Measurements from ENCODE around the gene PTPN18.

Gene PTPN18

DNA sequence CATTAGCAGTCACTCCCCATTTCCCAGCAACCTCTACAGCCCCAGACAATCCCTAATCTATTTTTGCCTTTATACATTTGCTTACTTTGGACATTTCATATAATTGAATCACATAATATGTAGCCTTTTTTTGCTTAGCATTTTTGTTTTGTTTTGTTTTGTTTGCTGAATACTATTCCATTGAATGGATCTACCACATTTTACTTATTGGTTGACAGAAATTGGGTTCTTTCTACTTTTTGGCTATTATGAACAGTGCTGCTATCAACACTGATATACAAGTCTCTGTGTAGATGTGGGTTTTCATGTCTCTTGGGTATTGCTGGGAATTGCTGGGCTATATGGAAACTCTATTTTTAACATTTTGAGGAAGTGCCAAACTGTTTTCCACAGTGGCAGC, 7.6 kb downstream of the PTPN18 start:
- no peak for DNase-seq (ENCODE audit: low read depth in 2 of 2, low spot score in 1 of 2)

DNA sequence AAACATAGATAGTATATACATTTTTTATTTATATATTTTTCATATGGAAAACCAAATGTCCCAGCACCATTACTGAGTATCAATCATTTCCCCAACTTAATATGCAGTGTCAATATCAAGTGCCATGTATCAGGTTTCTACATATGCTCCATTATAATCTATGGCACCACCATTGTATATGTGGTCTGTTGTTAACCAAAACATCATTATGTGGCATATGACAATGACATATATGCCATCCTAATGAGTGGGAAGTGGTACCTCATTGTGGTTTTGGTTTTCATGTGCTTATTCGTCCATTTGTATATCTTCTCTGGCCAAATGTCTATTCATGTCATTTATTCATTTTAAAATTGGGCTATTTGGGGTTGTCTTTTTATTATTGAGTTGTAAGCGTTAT, 9.2 kb downstream of the PTPN18 start:
- DNase-seq (ENCODE audit: low read depth in 2 of 2, low spot score in 1 of 2), result no peak

DNA sequence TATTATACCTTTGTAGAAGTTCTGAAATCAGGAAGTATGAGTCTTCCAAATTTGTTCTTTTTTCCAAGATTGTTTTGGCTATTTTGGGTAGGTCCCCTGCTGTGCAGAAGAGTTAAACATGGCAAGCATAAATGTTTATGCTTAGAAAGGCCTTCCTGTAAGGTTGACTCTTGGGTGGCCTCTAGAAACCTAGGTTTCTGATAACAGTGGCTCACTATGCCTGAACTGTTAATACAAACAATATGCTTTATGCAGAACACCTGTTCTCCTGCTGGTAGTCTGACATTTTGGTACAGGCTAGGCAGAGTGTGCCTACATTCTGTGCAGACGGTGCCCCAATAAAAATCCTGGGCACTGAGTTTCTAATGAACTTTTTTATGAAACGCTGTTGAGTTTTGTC, 10.1 kb downstream of the PTPN18 start:
- DNase-seq (ENCODE audit: low read depth in 2 of 2, low spot score in 1 of 2), result no peak

DNA sequence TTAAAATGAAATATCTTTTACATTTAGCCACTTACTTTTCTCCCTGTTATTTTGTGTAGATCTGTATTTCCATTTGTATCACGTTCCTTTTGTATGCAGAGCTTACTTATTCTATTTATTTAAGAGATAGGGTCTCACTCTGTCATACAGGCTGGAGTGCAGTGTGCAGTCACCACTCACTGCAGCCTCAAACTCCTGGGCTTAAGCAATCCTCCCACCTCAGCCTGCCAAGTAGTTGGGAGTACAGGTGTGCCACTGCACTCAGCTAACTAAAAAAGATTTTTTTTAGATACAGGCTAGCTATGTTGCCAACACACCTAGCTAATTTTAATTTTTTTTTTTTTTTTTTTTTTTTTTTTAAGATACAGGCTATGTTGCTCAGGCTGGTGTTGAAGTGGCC, 10.9 kb downstream of the PTPN18 start:
- no peak for DNase-seq (ENCODE audit: low read depth in 2 of 2, low spot score in 1 of 2)

DNA sequence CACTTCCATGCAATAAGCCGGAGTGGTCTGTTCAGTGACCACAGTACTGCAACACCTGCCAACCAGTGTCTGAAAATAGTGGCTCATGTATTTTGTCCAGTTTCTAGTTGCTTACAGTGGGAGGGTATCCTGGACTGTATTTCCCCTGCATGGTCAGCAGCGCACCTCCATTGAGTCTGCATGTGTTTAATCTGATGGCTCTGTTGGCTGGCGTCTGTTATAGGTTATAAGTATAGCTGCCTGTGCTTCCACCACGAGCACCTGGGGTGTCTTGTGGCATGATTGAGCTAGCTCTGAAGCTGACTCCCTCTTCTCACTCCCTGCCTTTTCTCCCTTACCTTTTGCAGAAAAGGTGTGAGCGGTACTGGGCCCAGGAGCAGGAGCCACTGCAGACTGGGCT, 12.9 kb downstream of the PTPN18 start:
- no peak for DNase-seq (ENCODE audit: low read depth in 2 of 2, low spot score in 1 of 2)

DNA sequence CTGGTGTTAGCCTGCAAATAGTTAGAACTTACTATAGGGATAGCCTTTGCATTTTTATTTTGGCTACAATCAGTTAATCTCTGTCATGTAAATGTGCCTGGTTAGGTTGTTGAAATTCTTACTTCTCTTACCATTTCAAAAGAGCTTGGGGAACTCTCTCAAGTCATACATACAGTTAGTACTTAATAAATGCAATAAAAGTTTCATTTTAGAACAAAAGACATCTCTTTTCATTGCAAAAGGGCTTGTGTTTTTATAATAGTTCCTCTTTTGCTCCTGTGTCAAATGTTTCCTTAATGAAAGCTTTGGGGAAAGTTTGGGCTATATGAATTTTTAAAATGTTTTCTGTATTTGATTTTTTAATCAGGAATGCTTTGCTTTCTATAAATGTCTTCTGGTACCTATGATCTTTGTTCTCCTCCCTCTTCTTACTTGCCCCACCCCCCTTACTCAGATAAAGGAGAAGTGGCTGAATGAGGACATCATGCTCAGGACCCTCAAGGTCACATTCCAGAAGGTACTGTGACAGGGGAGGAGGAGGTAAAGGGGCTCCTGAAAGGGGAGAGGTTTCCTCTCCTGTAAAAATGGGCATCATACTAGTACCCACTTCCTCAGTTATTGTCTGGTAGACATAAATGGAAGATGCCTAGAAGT, 13.6 kb downstream of the PTPN18 start:
- DNase-seq (ENCODE audit: low read depth in 2 of 2, low spot score in 1 of 2), result no peak

DNA sequence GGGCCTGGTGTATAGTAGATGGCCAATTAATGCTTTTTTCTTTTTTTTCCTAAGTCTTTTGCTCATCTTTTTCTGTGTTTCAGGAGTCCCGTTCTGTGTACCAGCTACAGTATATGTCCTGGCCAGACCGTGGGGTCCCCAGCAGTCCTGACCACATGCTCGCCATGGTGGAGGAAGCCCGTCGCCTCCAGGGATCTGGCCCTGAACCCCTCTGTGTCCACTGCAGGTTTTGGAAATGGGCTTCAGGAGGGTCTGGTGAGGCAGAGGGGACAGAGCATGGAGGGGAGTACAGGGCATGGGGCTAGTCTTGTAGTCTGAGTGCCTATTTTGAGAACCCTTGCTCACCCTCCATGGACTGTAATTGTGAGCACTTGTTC, 14.1 kb downstream of the PTPN18 start:
- DNase-seq (ENCODE audit: low read depth in 2 of 2, low spot score in 1 of 2), result no peak

DNA sequence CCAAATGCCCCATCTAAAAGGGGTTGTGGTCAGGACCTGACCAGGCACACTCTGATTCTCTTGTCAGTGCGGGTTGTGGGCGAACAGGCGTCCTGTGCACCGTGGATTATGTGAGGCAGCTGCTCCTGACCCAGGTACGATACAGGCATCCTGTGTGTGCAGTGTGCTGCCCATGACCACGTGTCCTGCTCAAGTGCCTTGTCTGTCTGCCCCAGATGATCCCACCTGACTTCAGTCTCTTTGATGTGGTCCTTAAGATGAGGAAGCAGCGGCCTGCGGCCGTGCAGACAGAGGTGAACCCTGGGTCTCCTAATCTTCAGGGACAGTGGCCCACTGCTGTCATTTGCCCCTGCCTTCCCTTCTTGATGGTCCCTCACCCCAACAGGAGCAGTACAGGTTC, 14.6 kb downstream of the PTPN18 start:
- no peak for DNase-seq (ENCODE audit: low read depth in 2 of 2, low spot score in 1 of 2)

DNA sequence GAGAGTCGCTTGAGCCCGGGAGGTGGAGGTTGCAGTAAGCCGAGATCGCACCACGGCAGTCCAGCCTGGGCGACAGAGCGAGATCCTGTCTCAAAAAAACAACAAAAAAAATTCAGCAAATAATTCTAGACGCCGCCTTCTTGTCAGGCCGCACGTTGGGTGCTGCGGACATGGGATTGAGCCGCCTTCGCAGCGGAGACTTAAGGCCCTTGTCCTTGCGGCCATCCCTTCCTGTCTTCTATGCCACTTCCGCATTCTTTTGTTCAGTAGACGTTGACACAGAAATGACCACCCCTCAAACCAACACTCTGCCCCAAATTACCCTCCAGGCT, 15.8 kb downstream of the PTPN18 start:
- DNase-seq (ENCODE audit: low read depth in 2 of 2, low spot score in 1 of 2), result no peak

DNA sequence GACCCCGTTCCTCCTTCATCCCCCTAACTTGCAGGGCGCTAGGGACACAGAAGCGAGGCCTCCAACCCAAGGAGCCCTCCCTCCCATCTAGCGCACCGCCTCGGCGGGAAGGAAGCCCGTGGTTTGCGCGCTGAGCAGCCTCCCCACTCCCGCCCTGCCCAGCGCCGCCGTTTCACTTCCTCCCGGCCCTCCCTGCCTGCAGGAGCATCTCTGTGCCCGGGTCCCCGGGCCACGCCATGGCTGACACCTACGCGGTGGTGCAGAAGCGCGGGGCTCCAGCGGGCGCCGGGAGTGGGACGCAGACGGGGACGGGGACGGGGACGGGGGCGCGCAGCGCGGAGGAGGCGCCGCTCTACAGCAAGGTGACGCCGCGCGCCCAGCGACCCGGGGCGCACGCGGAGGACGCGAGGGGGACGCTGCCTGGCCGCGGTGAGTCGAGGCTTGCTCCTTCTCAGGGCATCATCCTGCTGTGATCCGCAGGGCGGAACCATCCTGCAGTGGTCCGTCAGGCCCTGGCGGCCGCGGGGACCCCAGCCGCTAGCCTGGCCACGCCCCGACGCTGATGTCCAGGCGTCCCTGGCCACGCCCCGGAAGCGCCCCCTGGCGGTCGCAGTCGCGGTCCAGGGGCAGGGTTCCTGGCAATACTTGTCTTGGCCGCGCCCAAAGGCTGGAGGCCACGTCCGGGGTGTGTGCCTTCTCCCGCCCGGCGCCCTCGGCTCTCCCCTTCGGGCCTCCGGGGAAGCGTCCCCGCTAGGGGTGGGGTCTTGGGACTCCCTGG, 16.4 kb downstream of the PTPN18 start:
- DNase-seq (ENCODE audit: low read depth in 2 of 2, low spot score in 1 of 2), result peak; percentile 22 to 38

DNA sequence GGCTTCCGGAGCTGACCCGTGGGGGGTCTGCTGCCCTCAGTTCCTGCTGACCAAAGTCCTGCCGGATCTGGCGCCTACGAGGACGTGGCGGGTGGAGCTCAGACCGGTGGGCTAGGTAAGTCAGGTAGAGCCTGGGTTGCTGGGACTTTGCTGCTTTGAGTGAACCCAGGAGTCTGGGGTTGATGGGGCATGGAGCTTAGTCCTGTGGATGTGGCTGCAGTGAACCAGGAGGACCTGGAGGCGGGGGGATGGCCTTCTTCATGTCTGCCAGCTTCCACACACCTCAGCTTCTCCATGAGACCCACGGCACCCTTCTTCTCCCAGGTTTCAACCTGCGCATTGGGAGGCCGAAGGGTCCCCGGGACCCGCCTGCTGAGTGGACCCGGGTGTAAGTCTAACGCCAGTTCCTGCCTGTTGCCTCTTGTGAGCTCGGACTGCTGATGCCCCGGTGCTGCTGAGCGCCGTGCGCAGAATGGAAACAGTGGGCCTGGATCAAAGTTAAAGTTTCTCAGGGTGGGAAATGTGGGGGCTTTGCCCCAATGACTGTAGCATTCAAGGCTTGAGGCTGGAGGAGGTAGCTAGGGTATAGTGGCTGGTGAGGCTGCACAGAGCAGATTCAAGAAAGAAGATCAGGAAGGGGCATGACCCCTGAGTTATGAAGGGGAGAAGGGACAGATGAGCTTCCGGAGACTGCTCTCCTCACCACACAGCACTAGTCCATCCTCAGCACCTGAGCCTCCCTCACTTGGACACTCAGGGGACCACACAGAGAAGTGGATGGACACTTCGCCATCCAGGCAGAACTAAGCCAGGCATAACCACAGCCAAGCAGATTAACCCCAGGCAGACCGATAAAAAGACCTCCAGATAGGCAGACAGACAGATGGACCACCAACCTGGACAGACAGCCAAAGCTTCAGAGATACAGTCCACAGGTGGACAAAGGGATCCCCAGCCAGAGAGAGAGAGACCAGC, 17.3 kb downstream of the PTPN18 start:
- no peak for DNase-seq (ENCODE audit: low read depth in 2 of 2, low spot score in 1 of 2)

DNA sequence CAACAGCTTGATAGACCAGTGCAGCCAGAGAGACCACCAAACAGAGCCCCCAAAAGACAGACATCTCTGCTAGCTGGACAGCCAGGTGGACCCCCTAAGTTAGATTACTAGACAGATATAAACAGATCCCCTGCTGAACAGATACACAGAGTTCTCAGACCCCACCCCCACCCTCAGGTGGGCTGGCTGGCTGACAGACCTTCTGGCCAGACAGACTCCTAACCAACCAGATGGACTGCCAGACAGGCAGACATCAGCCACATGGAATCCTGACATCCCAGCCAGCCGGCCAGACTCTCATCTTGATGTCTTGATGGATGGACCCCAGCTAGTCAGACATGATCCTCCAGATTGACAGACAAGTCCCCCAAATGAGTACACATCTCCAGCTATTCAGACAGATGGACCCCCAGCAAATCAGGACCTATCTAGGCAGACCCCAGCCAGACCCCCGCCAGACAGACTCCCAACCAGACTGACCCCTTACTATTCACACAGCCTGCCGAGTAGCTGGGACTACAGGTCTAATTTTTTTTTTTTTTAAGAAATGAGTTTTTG, 18.0 kb downstream of the PTPN18 start:
- no peak for DNase-seq (ENCODE audit: low read depth in 2 of 2, low spot score in 1 of 2)

DNA sequence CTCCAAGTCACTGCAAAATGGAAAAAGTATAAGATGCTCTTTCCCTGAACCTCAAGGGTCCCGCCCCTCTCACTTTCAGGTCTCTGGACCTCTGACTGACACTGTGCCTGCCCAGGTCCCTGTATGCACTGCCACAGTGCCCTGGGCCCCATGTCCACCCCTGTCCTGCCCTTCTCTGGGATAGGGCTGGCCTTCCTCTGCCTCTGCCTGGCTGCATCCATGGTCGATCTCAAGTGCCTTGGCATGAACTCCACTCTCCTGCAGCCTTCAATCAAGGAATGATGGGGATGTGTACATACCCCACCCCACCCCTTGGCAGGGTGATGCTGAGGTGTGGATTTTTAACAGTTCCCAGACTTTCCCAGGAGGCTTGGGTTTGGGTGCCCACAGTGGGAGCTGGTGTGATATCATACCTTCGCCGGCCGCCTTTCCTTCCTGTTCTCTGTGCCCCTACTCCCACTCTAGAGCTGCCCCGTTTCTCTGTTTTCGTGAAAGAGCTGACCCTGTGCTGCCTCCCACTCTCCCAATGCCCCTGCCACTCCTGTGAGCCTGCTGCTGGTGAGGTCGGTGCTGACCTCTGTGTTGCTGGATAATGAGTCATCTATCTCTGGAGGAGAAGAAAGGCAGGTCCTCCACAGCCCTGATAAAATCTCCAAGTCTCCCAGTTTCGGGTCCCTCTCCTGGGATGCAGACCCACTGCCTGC, 18.9 kb downstream of the PTPN18 start:
- no peak for DNase-seq (ENCODE audit: low read depth in 2 of 2, low spot score in 1 of 2)

DNA sequence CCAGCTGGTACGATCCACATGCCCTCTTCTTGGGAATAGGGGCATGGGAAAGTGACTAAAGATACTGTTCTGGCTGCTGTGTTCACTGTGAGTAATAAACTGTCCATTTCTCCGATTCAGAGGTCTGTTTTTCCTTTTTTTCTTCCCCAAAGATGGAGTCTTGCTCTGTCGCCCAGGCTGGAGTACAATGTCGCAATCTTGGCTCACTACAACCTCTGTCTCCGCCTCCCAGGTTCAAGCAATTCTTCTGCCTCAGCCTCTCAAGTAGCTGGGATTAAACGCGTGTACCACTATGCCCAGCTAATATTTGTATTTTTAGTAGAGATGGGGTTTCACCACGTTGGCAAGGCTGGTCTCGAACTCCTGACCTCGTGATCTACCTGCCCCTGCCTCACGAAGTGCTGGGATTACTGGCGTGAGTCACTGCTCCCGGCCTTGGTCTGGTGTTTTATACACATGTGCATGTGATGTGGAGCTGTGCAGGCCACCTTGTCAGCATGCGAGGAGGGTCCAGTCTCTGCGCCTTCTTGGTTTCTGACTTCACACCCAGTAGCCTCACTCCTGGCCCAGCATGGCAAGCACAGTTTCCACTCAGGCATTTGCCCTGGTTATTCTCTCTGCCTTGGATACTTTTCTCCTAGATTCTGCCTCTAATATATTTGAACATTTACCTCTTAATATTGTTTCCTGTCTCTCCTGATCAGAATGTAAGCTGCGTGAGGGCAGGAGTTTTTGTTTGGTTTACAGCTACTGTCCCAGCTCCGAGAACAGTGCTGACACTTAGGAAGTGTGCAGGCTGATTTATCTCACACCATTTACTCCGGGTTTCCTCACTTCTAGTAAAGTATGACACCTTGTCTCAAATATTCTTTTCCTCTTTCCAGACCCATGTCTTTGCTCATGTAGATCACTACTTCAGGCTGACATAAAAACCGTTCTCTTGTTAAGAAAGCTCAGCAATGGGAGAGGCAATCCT, 19.7 kb downstream of the PTPN18 start:
- no peak for DNase-seq (ENCODE audit: low read depth in 2 of 2, low spot score in 1 of 2)

DNA sequence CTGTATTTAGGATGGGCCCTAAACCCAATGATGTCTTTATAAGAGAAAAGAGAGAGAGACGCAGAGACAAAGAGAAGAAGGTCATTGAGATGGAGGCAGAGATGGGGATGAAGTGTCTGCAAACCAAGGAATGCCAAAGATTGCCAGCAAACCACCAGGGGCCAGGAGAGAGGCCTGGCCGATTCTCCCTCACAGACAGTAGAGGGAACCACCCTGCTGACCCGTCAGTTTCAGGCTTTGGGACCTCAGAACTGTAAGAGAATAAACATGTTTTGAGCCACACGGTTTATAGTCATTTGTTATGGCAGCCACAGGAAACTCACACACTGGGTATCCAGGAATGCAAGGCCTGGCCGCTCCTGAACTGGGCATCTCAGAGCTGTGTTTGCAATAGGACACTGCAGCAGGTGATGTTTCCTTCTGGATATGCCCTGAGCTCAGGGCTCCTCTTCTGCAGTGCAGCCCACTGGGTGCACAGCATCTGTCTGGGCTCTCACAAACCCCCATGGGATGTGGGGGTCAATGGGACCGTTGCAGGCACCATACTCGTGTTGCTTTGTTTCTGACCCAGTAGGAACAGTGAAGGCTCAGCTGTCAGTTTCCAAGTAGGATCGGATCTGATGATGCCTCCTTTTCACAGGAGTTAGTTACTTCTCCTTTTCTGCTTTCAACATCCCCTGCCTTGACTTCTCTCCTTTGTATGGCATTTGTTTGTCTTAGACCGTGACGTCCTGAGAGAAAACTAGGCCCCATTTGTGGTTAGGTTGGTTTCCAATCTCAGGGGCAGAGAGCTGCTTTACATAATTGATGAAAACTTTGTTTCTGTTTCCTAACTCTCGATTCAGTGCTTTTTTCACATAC, 20.8 kb downstream of the PTPN18 start:
- DNase-seq (ENCODE audit: low read depth in 2 of 2, low spot score in 1 of 2), result no peak

DNA sequence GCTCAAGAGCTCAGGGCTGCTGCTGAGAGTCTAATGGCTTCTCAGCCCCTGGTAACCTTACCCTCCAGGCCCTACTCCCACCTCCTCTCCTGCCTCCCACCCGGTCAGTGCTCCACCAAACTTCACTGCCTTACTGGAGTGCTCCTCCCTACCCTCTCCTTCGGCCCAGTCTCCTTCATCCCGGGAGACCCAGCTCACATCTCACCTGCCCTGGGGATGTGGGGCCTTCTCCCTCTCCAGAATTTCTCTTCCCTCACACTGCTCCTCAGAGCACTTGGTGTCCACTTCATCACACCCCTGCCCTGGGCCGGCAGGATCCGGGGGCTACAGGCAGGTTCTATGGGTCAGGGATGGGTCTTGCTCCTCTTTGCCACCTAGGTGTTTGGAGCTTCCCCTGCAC, 21.6 kb downstream of the PTPN18 start:
- DNase-seq (ENCODE audit: low read depth in 2 of 2, low spot score in 1 of 2), result no peak

DNA sequence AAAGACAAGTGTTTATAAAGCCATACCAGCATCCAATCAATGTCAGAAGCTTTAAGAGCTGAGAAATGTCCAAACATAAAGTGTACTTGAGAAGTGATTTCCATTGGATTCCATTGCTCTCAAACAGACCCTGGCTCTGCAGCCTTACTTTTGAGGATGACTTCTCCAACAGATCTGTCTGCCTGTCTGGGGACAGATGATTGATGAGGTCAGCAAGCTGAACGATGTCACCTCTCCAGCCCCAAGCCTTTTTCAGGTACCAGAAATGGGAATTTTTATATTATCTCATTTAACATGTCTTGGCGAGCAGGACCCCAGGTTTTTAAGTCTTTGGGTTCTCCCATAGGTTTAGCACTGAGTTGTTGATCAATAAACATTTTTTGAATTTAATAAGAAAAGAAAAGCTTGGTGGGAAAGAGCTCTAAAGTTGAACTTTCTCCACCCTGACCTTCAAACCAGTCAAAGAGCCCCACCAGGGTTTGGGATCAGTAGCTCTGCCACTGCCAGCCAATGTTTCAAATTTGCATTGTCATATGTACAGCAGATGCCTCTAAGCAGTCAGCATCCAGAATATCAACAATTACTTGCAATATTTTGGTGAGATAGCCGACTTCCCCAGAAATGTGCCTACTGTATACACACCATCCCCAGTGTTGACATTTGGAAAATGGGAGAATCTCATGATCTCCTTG, 22.5 kb downstream of the PTPN18 start:
- no peak for DNase-seq (ENCODE audit: low read depth in 2 of 2, low spot score in 1 of 2)

DNA sequence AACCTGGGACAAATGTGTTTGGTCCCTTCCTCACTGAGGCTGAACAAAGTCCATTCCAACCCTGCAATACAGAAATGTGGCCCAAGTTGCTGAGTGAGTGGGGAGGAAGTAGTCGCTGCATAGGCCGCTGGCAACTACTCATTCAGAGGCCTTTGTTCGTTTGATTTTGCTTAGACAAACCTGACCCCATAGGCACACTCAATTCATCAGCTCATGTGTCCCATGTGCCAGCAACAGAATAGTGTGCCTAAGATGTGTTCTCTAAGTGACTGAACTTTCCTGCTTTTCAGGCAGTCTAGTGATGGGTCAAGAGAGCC, 23.0 kb downstream of the PTPN18 start:
- no peak for DNase-seq (ENCODE audit: low read depth in 2 of 2, low spot score in 1 of 2)
